Measurements from ENCODE around the gene OR5A2. TPM values are rescaled to one million over a fixed set of nuclear protein-coding genes. Genes with fewer than 3 reads are reported as not detected.
"Not testable (repeated sequence)": the region's sequence is repeated elsewhere in the genome, so short reads cannot be mapped to it uniquely, and the experiment has no call there.

The OR5A2 gene, protein sequence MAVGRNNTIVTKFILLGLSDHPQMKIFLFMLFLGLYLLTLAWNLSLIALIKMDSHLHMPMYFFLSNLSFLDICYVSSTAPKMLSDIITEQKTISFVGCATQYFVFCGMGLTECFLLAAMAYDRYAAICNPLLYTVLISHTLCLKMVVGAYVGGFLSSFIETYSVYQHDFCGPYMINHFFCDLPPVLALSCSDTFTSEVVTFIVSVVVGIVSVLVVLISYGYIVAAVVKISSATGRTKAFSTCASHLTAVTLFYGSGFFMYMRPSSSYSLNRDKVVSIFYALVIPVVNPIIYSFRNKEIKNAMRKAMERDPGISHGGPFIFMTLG
- not detected for total RNA-seq

DNA sequence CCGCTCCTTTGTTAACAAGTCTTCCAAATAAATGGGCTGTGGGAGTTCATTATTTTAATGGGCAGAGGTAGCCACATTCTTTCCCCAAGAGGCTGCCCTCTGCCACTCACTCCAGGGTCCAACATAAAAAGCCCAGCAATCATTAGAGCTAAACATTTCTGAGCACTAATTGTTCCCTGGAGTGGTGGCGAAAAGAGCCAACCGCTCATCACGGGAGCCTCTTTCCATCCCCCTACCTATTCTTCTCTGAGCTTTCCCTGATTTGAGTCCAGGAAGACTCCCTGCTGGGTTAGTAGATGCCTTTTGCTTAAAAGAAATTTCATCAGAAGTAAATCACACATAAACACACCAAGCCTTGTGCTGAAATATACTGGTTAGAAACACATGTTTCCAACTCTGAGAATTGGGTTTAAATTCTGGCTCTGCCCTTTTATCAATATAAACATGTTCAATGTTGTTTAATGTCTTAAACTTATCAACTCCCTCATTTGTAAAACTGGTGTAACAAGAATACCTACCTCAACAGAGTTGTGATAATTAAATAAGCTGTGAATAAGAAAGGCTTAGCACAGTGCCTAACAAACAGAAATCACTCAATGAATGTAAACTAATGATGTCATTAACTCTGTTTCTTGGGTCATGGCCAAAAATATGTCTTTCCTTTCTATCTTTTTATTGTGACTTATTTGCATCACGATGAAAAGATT is at the start of gene OR5A2:
OR5A2 (minus strand) TSS at position 53 of the 707 bp plus-strand sequence. CDS start 3,460 bp downstream, outside the sequence.
- DNase-seq = no peak

DNA sequence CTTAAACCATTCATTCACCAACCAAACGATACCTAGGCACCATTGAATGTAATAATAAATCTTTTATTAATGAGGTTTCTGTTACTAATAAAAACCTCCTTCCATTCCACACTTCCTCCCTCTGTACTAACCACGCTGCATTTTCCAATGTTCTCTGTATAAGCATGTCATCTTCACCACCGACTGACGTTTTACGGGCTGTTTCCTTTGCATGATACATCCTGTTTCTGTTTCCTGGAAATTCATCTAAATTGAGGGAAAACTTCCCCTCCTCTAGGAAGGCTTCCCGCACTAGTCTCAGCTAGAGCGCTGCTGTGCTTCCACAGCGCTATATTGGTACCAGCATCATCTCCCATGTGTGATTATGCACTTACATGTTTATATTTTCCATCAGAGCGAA is 49.0 kb upstream of the OR5A2 start:
- DNase-seq = no peak

DNA sequence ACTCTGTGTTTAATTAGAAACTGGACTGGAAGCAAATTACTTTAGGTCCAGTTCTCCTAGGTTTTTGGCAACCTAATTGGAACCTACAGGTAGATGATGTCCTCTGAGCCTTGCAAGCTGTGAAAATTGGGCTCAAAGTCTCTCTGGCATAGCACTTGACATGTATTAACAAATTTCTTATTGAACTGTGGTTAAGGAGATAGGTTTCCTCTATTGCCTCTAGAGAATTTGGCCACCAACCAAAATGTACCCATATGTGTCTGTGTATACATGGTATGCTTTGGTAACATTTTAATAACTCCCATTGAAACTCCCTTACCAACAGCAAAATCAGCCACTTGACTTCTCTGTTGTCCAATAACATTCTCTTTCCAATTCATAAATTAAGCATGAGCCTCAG is 46.8 kb upstream of the OR5A2 start, which contains the start of gene OR4D10:
OR4D10 (plus strand) TSS at position 301 of the 400 bp plus-strand sequence. CDS start 4,115 bp downstream, outside the sequence.
- no peak for DNase-seq

DNA sequence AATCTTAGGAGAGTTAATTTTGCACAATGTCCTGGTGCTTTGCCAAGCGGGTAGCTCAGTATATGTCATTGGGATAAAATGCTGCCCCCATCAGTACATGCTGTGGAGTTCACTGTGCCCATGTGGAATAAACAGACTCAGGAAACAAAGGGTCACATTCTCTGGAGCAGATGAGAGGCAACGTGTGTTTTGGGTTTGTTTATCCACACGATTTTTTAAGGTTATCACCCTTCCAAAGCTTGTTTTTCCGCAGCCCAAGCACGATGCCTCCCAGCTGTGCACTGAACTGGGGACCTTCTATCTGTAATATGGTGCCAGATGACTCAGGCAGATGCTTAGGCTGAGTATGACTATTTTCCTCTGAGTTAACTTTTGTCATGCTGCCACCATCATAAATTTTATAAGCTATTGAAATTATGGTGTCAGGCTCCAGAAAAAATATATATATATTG is 37.0 kb upstream of the OR5A2 start:
- DNase-seq = peak; percentile 58

DNA sequence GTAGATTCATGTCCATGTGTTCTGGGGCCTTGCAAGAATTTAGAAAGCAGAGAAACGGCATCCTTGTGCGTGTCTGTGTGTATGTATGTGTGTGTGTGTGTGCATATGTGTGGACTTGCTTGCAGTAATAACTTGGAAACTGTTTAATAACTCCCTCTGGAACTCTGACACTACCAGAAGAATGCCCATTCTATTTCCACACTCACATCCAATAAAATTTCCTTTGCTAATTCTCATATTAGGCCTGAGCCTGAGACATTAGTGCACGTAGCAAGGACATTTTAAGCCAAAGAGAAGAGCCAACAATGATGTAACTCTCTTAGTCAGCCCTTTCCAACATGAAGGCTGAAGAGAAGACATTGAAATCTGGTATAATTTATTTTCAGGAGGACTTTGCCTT is 33.7 kb upstream of the OR5A2 start:
- DNase-seq = no peak

DNA sequence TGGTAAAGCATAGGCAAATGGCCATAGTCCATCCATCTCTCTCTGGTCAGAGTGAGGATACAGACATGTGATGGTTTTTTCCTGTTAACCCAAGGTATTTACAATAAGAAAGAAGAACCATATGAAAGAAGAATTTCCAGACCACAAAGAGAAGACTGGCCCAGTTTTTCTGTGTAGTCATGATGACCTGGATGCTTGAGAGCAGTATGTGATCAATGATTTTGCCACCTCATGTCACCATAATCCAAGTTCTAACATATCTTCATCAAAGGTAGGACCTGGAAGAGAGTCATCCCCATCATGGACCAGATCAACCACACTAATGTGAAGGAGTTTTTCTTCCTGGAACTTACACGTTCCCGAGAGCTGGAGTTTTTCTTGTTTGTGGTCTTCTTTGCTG is 30.4 kb upstream of the OR5A2 start, which contains the start of gene OR4D6:
OR4D6 (plus strand) TSS at position 301 of the 400 bp plus-strand sequence; CDS start at position 301, 0 bp downstream.
- DNase-seq = no peak

DNA sequence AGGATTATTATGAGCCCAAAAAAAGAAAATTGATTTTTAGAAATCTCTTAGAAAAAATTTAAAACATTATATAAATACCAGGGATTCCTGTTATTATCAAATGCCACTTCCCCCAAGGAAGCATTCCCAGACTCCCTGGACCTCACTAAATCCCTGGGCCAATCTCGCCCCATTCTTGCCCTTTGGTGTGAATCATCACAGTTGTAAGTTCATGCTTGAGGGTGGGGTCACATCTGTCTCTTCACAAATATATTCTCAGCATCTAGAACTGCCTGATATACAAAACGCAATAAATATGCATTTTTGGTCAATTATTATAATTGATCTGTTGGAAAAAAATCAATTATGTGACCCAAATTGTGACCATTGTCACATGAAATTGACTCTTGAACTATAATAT is 22.3 kb upstream of the OR5A2 start:
- no peak for DNase-seq

DNA sequence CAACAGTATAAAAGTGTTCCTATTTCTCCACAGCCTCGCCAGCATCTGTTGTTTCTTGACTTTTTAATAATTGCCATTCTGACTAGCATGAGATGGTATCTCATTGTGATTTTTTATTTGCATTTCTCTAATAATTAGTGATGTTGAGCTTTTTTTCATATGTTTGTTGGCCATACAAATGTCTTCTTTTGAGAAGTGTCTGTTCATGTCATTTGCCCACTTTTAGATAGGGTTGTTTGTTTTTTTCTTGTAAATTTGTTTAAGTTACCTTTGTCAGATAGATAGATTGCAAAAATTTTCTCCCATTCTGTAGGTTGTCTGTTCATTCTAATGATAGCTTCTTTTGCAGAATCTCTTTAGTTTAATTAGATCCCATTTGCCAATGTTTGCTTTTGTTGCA is 19.4 kb upstream of the OR5A2 start:
- DNase-seq = not testable (repeated sequence)

DNA sequence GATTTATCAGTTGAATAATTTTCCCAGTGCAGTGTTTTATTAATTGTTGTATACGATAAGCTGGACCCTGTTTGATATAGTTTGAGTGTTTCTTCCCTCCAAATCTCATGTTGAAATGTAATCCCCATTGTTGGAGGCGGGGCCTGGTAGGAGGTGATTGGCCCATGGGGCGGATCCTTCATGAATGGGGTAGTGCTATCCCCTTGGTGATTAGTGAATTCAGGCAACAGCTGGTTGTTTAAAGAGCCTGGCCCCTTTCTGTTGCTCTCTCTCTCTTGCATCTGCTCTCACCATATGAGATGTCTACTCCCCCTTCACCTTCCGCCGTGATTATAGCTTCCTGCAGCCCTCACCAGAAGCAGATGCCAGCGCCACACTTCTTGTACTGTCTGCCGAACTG is 11.6 kb upstream of the OR5A2 start:
- peak; percentile 2 for DNase-seq

DNA sequence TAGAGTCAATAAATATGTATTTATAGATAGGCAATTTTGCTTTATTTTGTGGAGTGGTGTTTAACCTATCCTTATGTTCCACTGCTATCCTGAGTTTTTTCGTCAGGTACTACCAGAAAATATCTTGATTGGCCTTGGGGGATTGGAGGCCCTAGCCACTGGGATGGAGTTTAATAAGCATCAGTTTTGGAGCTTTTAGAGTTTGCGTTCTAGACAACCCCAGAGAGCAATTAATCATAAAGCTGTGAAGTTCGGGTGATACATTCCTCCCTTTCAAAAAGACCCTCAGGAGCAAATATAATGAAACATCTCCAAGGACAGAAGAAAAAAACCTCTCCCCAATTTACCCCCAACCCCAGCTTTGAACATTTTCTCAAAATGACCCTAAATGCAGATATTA is 10.0 kb upstream of the OR5A2 start, which contains the start of gene OR5A1:
OR5A1 (plus strand) TSS at position 301 of the 400 bp plus-strand sequence. CDS start 6,700 bp downstream, outside the sequence.
- no peak for DNase-seq

DNA sequence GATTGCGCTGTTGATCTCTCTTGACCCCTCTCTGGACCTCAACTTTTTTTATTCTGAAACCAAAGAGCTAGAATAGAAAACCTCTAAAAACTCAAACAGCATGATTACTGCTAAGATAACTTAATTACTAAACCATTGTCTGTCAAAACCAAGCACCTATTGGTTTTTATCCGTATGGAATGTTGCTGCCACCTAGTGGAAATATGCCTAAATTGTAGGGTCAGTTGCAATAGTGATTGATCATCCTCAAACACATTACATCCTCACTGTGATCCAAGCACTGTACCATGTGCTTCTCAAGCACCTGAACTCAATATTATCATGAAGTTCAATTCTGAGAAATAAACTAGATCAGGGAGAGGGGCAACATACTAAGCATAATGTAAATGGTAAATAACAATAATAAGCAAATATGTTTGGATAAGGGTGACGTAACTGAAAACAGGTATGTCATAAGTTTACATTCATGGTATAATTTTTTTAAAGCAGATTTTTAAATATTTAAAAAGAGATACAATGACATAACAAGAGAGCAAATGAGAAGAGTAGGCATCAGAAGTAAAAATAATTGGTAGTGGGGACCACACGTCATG is 3.8 kb upstream of the OR5A2 start:
- DNase-seq = peak; percentile 67

DNA sequence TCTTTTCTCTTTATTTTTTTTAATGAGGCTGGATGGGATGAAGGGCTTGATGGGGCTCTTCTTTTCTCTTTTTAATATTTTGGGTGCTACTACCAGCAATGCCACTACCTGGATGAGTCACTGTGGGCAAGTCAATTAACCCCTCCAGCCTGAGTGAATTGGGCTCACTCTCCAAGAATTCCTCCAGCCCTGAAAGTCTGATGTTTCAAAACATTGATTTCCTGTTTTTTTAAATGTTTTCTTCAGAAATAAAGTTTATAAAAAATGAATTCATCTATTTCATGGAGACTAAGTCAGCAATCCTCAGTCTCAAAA is 812 bp upstream of the OR5A2 start:
- no peak for DNase-seq

DNA sequence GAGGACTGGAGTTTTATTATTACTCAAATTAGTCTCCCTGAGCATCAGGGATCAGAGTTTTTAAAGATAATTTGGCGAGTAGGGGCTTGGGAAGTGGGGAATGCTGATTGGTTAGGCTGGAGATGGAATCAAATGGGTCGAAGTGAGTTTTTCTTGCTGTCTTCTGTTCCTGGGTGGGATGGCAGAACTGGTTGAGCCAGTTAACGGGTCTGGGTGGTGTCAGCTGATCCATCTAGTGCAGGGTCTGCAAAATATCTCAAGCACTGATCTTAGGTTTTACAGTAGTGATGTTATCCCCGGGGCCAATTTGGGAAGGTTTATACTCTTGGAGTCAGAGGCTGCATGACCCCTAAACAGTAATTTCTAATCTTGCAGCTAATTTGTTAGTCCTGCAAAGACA is 1.1 kb downstream of the OR5A2 start:
- no peak for DNase-seq

DNA sequence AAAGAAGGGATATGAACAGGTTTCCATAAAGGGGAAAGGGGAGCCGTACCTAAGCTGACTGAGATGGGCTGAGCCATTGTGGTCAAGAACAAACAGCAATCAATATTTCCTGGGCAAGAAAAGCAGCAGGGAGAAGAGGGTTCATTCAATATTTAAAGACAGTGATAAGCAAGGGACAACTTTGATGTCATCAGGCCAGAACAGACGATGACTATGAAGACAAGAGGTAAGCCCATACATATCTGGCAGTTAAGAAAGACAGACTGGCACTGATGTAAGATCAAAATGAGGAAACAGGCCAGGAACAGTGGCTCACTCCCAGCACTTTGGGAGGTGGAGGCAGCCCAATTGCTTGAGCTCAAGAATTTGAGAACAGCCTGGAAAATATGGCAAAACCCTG is 2.4 kb downstream of the OR5A2 start:
- DNase-seq = no peak

DNA sequence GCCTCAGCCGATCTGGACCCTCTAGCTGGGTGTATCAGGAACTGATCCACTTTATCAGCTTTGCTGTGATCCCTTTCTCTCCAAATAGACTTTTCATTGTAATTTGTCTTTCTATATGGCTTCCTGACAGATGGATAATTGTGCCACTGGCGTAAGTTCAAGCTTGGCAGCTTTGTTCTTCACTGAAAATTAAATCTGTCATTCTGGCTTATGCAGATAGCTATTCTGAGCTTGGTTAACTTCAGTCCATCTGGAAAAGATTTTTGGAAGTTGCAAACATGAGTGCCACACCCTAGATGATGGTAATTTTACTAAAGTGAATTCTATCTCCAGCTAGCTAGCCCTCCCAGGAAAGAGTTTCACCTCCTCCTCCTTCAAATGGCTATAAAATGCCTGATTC is 8.1 kb downstream of the OR5A2 start:
- DNase-seq = peak; percentile 24

DNA sequence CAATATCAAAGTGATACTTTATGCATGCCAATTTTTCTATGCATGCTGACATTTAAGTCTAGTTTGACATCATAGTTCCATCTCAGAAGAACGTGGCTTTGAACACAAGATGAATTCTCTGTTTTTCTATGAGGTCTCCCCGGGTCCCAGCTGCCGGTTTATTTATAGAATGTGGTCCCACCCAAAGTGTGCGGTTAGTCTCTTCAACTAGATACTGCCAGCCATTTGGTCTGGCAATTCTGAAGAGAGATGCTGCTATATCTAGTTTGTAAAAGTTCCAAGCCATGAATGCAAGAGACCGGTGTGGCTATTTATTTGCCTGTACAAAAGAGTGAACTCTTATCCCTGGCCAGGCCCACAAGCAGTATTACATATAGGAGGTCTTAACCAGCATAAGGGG is 9.2 kb downstream of the OR5A2 start:
- peak; percentile 51 for DNase-seq

DNA sequence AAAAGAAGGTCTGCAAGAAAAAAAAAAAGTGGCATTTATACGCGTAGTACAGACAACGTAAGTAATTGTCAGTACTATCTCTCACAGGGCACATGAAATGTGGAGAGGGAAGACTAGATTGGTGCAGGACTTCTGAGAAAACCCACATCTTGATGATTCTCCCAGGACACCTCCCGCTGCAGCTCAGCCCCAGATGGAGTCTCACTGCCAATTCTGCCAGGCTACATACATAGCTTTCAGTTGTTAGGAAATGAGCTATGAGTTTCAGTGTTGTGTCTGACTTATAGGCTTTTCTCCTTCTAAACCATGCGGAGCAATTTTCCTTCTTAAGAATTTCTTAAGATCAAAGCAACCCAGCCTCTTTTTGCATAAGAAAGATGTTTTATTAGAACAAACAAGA is 9.6 kb downstream of the OR5A2 start:
- peak; percentile 15 for DNase-seq

DNA sequence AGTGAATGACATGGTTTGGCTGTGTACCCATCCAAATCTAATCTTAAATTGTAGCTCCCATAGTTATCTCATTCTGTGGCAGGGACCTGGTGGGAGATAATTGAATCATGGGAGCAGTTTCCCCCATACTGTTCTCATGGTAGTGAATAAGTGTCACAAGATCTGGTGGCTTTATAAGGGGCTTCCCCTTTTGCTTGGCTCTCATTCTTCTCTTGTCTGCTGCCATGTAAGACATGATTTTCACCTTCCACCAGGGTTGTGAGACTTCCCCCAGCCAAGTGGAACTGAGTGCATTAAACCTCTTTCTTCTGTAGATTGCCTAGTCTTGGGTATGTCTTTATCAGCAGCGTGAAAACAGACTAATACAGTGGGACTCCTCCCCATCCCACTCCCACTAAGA is 11.1 kb downstream of the OR5A2 start:
- DNase-seq = no peak

DNA sequence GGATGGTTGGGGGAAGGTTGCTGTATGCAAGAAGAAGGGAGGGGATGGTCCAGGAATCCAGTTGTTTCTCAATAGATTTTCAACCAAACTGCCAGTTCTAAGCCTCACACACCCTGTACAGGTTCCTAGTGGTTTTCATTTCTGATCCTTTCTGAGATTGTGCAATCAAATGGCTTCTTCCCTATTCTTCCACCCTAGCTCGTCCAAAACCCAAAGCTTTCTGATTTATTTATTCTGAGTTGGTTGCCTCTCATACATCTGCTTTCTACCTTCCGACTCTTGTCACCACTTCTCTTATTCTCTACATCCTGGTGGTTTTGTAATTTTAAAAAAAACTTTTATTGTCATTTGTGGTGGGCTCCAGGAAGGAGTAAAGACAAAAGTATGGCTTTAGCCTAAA is 12.6 kb downstream of the OR5A2 start:
- DNase-seq = no peak

DNA sequence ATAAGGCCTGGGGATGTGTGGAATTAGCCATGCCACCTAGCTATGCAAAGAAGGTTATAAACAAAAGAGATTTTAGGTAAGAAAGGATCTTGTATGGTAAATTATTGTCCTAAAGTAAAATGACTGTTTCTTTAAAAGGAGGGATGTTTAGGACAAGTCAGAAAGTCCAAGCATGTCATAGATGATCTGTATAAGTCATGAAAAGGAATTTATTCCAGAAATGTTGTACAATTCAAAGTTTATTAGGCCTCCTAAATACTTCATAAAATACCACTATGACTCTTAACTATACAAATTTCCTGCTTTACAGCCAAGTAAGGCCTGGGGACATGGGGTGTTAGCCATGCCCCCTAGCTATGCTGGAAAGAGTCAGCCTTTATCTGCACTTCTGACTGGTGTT is 22.7 kb downstream of the OR5A2 start:
- no peak for DNase-seq

DNA sequence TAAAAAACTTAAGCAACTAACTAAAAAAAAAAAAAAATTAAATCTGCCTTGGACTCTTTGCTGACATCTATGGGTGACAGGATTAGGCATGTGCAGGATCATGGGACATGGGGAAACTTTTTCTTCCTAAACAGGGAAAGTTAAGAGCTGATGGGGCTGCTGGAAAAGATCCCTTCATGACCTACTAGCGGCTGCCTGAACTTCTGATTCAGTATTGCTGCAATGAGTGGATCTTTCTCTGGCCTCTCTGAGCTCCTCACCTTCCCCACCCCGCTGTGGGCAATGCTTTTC is 25.0 kb downstream of the OR5A2 start:
- DNase-seq = no peak

DNA sequence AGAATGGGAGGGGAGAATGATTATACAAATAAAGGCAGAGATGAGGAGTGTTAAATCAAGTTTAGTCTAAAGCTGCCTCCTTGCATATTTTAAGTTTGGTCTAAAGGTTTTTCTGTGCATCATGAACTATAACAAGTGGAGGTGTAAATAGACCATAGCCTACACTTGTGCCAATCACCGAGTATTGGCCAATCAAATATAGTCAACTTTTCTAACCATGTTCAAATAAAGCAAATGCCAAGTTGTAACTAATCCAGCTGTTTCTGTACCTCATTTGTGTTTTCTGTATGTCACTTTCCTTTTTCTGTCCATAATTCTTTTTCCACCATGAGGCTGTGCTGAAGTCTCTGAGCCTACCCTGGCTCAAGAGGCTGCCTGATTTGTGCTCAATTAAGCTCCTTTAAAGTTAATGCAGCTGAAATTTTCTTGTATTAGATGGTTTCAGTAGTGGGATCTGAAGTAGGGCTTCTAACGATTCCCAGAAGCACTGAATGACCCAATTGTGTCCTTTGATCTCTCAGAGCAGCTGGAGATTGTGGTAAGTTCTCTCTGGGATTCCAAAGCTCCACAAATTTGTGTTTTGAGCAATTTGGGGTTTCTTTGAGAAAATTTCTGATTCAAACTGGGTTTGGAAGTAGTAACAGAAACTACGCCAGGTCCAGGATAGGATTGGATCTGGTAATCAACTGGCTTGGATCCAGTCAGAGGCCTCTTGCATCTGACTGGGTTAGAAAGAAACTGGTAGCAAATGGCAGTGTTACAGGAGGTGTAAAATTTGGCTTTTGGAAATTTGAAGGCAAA is 25.6 kb downstream of the OR5A2 start:
- DNase-seq = no peak

DNA sequence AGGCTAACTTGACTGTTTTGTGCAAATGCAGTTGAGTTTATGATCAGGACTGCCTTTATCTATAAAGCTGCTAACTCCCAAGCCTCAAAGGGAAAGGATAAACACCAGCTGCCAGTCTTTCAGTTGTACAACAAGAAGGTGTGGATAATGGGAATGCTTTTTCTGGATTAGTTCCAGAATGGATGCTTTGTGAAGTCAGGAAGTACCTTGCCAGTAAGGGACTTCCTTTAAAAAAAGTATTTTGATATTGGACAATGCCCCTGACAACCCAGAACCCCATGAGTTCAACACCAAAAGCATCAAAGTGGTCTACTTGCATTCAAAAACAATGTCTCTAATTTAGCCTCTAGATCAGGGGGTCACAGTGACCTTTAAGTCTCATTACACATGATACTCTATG is 32.0 kb downstream of the OR5A2 start:
- no peak for DNase-seq

All from tongue (tissue), 2 donors.